Activated CD4-positive, CD25-positive, alpha-beta regulatory T cell treated with anti-CD3 and anti-CD28 coated beads, Interleukin-2, amount 50 U/mL, for 16 hours (primary cell): Measurements from ENCODE around the gene DNAAF5.

ENCODE experiments used
- DNase-seq: peaks from one replicate; pipeline ENCODE4 v3.0.0-alpha.2; 2020; ENCODE audit warnings: low read depth, low spot score

The DNAAF5 gene

DNA sequence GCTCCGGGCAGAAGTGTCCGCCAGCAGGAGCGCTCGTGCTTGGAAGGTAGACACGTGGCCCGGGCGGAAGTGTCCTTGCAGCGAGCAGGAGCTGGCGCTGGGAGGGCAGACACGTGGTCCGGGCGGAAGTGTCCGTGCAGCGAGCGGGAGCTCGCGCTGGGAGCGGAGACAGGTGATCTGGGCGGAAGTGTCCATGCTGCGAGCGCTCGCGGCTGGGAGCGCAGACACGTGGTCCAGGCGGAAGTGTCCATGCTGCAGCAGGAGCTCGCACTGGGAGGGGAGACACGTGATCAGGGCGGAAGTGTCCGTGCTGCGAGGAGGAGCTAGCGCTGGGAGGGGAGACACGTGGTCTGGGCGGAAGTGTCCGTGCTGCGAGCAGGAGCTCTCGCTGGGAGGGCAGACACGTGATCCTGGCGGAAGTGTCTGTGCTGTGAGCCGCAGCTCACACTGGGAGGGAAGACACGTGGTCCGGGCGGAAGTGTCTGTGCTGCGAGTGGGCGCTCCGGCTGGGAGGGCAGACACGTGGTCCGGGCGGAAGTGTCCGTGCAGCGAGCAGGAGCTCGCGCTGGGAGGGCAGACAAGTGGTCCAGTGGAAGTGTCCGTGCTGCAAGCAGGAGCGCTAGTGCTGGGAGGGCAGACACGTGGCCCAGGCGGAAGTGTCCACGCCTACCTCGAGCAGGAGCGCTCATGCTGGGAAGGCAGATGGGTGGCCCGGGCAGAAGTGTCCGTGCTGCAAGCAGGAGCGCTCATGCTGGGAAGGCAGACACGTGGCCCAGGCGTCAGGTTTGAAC, 41.6 kb downstream of the DNAAF5 start:
- no peak for DNase-seq

DNA sequence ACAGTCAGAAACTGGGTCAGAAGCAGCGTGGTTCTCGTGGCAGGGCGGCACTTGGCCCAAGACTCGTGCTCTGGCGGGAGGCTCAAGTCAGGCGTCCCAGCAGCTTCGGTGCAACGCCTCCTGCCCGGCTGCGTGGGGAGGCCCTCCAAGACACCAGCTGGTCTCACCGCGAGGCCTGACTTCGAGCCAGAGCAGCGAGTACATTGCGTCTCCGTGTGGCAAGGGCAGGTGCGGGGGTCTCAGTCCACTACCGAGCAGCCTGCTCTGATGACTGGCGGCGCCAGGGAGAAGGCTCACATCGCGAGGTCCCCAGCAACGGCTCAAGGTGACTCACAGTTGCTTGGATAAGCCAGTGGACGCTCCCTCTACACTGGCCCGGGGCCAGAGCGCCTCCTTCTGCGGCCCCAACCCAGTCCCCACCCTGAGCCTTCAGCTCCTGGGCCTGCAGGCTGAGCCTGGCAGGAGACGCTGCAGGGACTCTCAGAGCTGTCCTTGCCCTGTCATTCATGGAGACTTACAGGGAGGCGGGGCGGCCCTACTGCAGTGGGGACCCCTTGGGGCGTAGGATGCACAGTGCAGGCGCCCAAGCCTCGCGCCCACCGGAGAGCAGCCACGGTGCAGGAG, 42.5 kb downstream of the DNAAF5 start:
- no peak for DNase-seq

DNA sequence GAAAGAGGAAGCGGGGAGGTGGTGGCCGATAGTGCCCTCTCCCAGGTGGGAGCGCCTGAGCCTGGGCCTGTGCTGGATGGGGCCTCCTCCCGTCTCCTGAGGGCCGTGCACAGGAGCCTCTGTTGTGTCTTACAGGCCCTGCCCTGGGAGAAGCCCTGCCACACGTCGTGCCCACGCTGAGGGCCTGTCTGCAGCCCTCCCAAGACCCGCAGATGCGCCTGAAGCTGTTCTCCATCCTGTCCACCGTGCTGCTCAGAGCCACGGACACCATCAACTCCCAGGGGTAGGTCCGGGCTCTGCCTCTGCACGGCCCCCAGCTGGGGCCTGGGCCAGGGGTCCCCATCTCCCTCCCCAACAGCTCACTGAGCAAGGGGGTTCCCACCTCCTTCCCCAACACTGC, 43.8 kb downstream of the DNAAF5 start:
- no peak for DNase-seq

DNA sequence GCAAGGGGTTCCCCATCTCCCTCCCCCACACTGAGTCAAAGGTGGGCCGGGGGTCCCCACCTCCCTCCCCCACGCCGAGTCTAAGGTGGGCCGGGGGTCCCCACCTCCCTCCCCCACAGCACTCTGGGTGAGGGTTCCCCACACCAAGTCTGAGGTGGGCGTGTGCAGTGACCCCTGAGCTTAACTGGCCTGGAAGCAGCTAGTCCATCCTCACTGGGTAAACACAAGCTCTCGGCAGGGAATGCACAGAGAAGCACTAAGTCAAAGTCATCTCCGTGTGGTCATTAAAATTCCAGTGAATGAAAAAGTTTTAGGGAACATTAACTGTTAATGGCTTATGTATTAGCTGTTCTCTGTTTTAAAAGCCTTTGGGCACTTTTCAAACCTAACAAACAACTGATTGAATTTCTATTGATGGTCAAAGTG, 44.3 kb downstream of the DNAAF5 start:
- no peak for DNase-seq

DNA sequence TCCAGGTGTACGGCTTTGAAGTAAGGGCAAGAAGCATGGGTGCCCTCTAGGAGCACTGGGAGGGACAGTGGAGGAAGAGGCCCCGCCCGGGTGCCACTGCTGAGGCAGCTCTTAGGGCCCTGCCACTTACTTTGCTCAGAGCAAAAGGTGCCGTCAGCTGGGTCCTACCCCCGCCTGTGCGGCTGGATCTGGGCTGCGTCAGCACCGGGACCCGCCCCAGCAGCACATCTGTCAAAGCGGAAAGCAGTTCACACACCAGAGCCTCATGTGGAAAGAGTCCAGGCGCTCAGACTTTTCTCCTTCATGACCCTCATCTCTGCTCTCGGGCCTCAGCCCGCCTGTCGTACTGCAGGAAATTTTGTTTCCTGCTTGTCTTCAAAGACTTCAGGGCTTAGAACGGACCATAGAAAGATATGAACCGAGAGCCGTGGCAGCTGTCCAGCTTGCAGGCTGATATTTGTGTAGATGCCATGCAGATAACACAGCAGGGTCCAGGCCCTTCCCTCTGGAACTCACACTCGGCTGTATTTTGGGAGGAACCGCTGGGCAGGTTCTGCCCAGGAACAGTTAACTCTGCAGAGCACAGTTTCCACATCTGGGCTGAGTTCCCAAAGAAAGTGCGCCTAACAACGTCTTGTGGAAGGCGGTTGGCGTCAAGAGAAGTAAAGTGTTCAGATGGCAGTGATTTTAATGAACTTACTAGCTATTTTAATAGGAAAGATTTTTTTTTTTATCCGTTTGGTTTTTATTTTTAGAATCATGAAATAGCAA, 44.9 kb downstream of the DNAAF5 start:
- no peak for DNase-seq

- DNase-seq: no peak
These were observed 45.5 kb downstream of the DNAAF5 start for GRCh38 chr7:772005-772294.

GRCh38 chr7:772392-772791, 45.9 kb downstream of the DNAAF5 start:
- DNase-seq: no peak

DNA sequence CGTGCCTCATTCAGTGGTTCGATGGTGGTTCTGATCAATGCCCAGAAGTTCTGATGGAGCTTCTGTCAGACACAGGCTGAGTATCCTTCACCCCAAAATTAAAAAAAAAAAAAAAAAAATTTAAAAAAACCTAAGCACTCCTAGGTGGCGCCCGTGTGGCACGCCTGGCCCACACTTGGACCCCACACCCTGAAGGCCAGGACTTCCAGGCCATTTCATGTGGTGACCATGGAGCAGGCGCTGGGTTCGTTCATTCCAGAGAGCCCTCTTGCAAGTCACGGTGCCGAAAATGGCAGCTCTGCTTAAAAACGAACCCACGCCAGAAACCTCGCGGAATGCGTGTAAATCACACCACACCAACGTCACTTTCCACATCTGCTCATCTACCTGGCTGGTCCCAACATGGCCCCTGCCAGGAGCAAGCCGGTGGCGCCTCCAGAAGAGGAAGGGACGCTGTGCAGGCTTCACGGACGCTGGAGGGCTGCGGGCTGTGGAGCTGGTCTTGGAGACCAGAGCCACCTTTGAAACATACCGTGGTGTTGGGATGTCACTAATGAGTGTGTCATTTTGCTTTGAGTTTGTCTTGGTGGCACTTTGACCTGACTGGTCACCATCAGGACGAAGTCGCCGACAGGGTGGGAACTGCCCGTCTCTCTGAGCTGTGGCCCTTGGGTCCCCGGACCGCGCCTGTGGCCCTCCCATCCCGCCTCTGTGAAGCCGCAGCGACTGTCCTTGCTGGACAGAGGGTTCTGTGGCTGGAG, 46.5 kb downstream of the DNAAF5 start:
- no peak for DNase-seq

- no peak for DNase-seq
These were observed 47.1 kb downstream of the DNAAF5 start for GRCh38 chr7:773622-773915.

GRCh38 chr7:774161-775109, 47.9 kb downstream of the DNAAF5 start:
- DNase-seq: no peak

DNA sequence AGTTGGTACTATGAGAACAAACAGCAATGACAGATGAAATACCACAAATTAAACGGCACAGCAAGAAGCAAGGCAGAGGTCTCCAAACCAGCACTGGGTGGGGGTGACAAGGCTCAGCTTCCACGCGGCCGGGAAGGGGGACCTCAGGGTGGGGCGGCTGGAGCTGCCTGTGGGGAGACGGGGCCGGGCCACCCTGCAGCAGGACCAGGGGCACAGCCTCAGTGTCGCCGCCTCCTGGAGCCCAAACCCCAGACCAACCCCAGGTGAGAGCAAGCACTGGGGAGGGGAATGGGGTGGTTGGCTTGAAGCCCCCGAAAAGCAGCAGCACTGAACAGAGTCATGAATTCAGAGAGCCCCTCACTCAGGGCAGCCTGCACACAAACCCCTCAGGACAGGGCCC, 49.9 kb downstream of the DNAAF5 start:
- DNase-seq: no peak

- DNase-seq: no peak
These were observed 50.7 kb downstream of the DNAAF5 start for GRCh38 chr7:776992-777727.

DNA sequence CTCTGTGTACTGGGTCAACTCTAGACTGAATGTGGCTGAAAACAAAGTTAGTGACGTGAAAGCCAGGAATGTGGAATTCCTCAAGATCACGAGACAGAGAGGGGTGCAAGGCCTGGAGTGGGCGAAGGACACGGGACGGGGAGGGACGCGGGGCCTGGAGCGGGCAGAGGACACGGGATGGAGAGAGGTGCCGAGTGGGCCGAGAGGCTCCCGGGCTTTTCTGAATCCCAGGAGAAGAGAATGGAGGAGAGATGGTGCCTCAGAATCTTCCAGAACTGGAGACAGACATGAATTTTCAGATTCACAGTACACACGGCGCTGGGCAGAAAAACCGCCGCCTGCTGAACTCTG, 51.2 kb downstream of the DNAAF5 start:
- DNase-seq: no peak

DNA sequence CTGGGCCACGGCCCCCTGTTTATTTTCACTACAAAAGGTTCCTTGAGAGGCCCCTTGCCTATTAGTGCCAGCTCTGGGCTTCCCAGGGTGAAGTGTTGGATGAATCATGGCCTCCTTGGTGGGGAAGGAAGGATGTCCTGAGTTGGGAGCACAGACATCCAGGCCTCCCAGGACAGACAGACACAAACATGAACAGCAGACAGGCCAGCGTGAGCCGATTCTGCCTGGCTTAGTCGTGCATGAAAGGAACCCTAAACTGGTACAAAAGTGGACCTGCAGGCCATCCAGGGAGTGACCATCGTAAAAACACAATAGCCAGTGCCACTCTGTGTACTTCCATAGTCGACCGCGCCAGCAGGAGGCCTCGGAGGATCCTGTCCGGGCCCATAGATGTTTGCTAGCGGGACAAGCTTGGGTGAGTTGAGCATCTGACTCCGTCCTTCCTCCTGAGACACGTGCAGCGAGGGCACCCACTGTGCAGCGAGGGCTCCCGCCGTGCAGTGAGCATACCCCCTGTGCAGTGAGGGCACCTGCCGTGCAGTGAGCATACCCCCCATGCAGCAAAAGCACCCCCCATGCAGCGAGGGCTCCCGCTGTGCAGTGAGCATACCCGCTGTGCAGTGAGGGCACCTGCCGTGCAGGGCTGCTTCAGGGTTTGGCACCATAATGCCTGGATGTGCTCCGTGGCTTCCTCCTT, 51.9 kb downstream of the DNAAF5 start:
- no peak for DNase-seq

DNA sequence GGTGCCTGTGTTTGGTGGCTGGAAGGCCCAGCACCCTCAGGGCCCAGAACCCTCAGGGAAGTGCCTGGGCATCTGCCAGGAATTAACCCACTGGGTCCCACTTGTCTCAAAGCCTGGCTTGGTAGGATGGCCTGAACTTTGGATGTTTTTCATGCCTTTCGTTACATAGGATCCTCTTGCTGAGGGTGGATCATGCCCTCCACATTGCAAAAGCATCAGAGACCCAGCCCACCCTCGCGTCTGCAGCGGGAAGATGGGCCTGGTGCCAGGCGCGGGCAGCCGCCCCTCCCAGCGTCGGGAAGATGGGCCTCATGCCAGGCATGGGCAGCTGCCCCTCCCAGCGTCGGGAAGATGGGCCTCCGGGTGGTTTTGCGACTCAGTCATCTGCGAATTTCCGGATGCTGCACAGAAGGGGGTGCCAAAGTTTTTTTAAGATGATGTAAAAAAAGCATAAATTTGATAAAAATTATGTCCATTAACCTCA, 52.5 kb downstream of the DNAAF5 start:
- DNase-seq: no peak

DNA sequence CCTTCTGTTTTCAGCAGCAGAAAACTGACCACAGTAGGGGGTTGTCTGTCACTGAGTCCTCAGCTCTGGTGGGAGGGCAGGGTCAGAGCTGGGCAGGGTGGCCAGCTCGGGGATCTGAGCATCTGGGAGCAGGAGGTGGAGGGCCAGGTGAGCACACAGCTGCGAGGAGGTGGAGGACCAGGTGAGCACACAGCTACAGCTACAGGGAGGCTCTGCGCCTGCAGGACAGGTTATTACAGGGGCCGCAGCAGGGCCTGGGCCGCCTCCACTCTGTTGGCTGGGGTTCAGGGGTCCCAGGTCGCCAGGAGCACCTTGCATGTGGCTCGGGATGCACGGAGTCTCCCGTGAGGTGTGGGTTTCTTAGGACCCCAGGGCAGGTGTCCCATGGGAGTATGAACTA, 53.0 kb downstream of the DNAAF5 start:
- DNase-seq: no peak

- no peak for DNase-seq
These were observed 53.6 kb downstream of the DNAAF5 start for GRCh38 chr7:780081-780480.

DNA sequence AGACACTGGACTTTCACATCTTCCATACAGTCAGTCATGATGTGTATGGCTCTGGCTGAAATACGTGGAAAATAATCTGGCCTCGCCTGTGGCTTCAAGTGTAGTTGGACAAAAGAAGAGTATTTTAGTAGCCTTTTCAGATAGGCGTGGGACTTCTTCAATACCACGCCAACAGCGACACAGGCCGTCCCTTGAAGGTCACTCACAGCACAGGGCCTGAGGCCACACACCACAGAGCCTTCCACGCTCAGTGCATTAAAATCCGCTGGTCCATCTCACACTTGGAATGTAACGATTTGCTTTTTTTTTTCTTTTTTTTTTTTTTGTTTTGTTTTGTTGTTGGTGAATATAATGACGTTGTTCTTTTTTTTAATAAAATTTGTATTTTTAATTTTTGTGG, 54.0 kb downstream of the DNAAF5 start:
- no peak for DNase-seq

DNA sequence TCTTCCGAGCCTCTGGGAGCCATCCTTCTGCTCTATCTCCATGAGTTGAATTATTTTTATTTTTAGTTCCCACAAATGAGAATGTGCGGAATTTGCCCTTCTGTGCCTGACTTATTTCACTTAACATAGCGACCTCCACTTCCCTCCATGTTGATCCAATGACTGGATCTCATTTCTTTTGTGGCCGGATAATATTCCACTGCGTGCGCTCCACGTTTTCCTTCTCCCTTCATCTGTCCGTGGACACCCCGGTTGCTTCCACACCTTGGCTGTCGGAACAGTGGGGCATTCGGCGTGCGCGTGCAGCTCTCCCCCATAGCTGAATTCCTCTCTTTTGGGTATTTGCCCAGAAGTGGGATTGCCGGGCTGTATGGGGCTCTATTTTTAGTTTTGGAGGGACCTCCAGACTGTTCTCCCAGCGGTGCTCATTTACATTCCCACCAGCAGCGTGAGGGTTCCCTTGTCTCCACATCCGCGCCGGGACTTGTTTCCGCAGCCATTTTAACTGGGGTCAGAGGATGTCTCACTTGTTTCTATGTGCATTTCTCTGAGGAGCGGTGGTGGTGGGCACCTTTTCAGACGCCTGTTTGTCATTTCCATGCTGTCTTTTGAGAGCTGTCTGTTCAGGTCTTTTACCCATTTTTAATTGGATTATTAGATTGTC, 54.8 kb downstream of the DNAAF5 start:
- DNase-seq: no peak
